PC-9 (cell line): Measurements from ENCODE around the gene RIMS1. TPM values are rescaled to one million over a fixed set of nuclear protein-coding genes. Genes with fewer than 3 reads are reported as not detected.
"Not testable (repeated sequence)": the region's sequence is repeated elsewhere in the genome, so short reads cannot be mapped to it uniquely, and the experiment has no call there.

Experiments
- BruUV-seq: library from RNA; stranded (reverse); fragments of 400-500 nt; replicated peaks from 2 replicates; lab custom pipeline; 2021; lab: Mats Ljungman, UMichigan
- CTCF ChIA-PET: fragments of 300-600 bp; sonication (Branson Sonifier 250); formaldehyde crosslinking; loops from one replicate; lab custom pipeline; 2022; ENCODE audit warnings: antibody characterized with exemption; lab: Charles Lee
- POLR2A ChIA-PET: fragments of 300-600 bp; sonication (Branson Sonifier 250); formaldehyde crosslinking; loops from one replicate; lab custom pipeline; 2022; ENCODE audit warnings: antibody characterized with exemption; ENCODE audit not compliant: unreplicated experiment; lab: Charles Lee
- DNase-seq, 2 experiments: peaks; one replicate each; pipeline versions ENCODE4 v3.0.0 to v3.0.0-alpha.2; 2015 to 2022; ENCODE audit warnings: mixed read lengths in 1 of 2
- H2AFZ ChIP-seq: fragments of 200-600 bp; sonication (generic); 2 replicates; pipeline ENCODE4 v1.8.1; 2017; ENCODE audit warnings: antibody characterized with exemption
- H3F3A ChIP-seq: fragments of 200-600 bp; sonication (generic); 2 replicates; pipeline ENCODE4 v1.8.1; 2017; ENCODE audit warnings: antibody characterized with exemption, mild to moderate bottlenecking, low read depth; ENCODE audit not compliant: insufficient read depth
- H3K27ac ChIP-seq: fragments of 200-600 bp; sonication (generic); 2 replicates; pipeline ENCODE4 v1.6.1; 2016; ENCODE audit warnings: mixed run types
- H3K27me3 ChIP-seq: fragments of 200-600 bp; sonication (generic); 2 replicates; pipeline ENCODE4 v1.6.1; 2016; ENCODE audit warnings: low read depth, mixed run types; ENCODE audit not compliant: insufficient read depth
- H3K36me3 ChIP-seq: fragments of 200-600 bp; sonication (generic); 2 replicates; pipeline ENCODE4 v1.6.1; 2016; ENCODE audit warnings: low read depth, mixed run types
- H3K4me1 ChIP-seq: fragments of 200-600 bp; sonication (generic); replicated peaks from 2 replicates; pipeline ENCODE4 v1.6.1; 2016; ENCODE audit warnings: mixed run types; ENCODE audit not compliant: insufficient read depth
- H3K4me2 ChIP-seq: fragments of 200-600 bp; sonication (generic); 2 replicates; pipeline ENCODE4 v1.6.1; 2017; ENCODE audit warnings: mixed run types
- H3K4me3 ChIP-seq: fragments of 200-600 bp; sonication (generic); 2 replicates; pipeline ENCODE4 v1.6.1; 2016; ENCODE audit warnings: mixed run types
- H3K79me2 ChIP-seq: fragments of 200-600 bp; sonication (generic); 2 replicates; pipeline ENCODE4 v1.6.1; 2017; ENCODE audit warnings: low read depth, mixed run types
- H3K9me2 ChIP-seq: fragments of 200-600 bp; sonication (generic); 2 replicates; pipeline ENCODE4 v1.8.1; 2017; ENCODE audit warnings: mild to moderate bottlenecking; ENCODE audit not compliant: insufficient read depth
- H3K9me3 ChIP-seq: fragments of 200-600 bp; sonication (generic); 2 replicates; pipeline ENCODE4 v1.8.1; 2016; ENCODE audit warnings: low read depth; ENCODE audit not compliant: insufficient read depth
- H4K20me1 ChIP-seq: fragments of 200-600 bp; sonication (generic); 2 replicates; pipeline ENCODE4 v1.8.1; 2017; ENCODE audit not compliant: insufficient read depth
- CTCF ChIP-seq: fragments of 200-600 bp; sonication (generic); conservative IDR thresholded peaks from 2 replicates; pipeline ENCODE4 v1.6.1; 2017; ENCODE audit warnings: mixed run types, antibody characterized with exemption, mild to moderate bottlenecking, moderate library complexity
- EZH2 ChIP-seq: fragments of 200-600 bp; sonication (generic); IDR thresholded peaks from 2 replicates; pipeline ENCODE4 v1.8.0; 2017; ENCODE audit warnings: antibody characterized with exemption, low read depth
- intact Hi-C: fragments of 100-400 bp; cut with micrococcal nuclease; formaldehyde crosslinking; loops from one replicate; pipeline ENCODE4 v1.10.0; 2022; ENCODE audit not compliant: unreplicated experiment
- total RNA-seq: library from RNA; stranded (reverse); gene quantifications from 2 replicates; pipeline ENCODE4 v1.2.3, GENCODE V29; 2021

Gene RIMS1
- total RNA-seq, 1 experiment from 2014 or later = not detected

- Histone ChIP-seq H3K36me3 (no peaks in the 10 kb centered on the region), H3K4me2 (no peak overlapping the region), H3K79me2 (no peaks in the 10 kb centered on the region), H3K9me2 (no peaks in the 10 kb centered on the region), H3K4me1 (no peaks in the 10 kb centered on the region), H3K27me3 (no peaks in the 10 kb centered on the region), H3K9me3 (no peaks in the 10 kb centered on the region), H2AFZ (no peak overlapping the region), H4K20me1 (no peaks in the 10 kb centered on the region), H3K27ac (no peak overlapping the region), H3K4me3 (no peak overlapping the region), H3F3A (no peaks in the 10 kb centered on the region)
- ChIA-PET POLR2A (no interaction called here), CTCF (no interaction called here)
- TF ChIP-seq EZH2 = no peak
- no peak for TF ChIP-seq CTCF
- BruUV-seq = no TSS peak
- no peak for DNase-seq
- intact Hi-C loops = no loop called here
Observed at GRCh38 chr6:71994705-71995271, 108.4 kb downstream of the RIMS1 start.

- Histone ChIP-seq H3K36me3 (no peaks in the 10 kb centered on the region), H3K4me2 (no peak overlapping the region), H3K27ac (no peak overlapping the region), H3K9me2 (no peaks in the 10 kb centered on the region), H2AFZ (no peak overlapping the region), H3K79me2 (no peaks in the 10 kb centered on the region), H3F3A (no peaks in the 10 kb centered on the region), H3K4me3 (no peak overlapping the region), H4K20me1 (no peaks in the 10 kb centered on the region), H3K9me3 (no peaks in the 10 kb centered on the region), H3K27me3 (no peaks in the 10 kb centered on the region), H3K4me1 (no peaks in the 10 kb centered on the region)
- BruUV-seq = no TSS peak
- TF ChIP-seq CTCF (no peak), EZH2 (no peak)
- CTCF ChIA-PET = no interaction called here
- DNase-seq = no peak
- POLR2A ChIA-PET = no interaction called here
- intact Hi-C loops = no loop called here
Observed at GRCh38 chr6:71997341-71997740, 111.0 kb downstream of the RIMS1 start.

GRCh38 chr6:72002415-72002814 lies 116.1 kb downstream of the RIMS1 start:
- ChIA-PET CTCF (no interaction called here), POLR2A (no interaction called here)
- DNase-seq = no peak
- H3K9me3 ChIP-seq = no peaks in the 10 kb centered on the region
- no peaks in the 10 kb centered on the region for H3K36me3 ChIP-seq
- H2AFZ ChIP-seq = no peak overlapping the region
- no peaks in the 10 kb centered on the region for H3K27me3 ChIP-seq
- BruUV-seq = no TSS peak
- no peak overlapping the region for H3K4me2 ChIP-seq
- H3F3A ChIP-seq = no peaks in the 10 kb centered on the region
- H3K27ac ChIP-seq = no peak overlapping the region
- no peak overlapping the region for H3K4me3 ChIP-seq
- TF ChIP-seq EZH2 (no peak), CTCF (no peak)
- H3K79me2 ChIP-seq = no peaks in the 10 kb centered on the region
- H3K4me1 ChIP-seq = no peaks in the 10 kb centered on the region
- intact Hi-C loops = no loop called here
- H4K20me1 ChIP-seq = no peaks in the 10 kb centered on the region
- no peaks in the 10 kb centered on the region for H3K9me2 ChIP-seq

GRCh38 chr6:72006591-72006990 lies 120.2 kb downstream of the RIMS1 start:
- H3K36me3 ChIP-seq, BruUV-seq, H3K27me3 ChIP-seq, H3K4me2 ChIP-seq, intact Hi-C loops, DNase-seq, H3K9me2 ChIP-seq, H3K79me2 ChIP-seq, H2AFZ ChIP-seq, H3K4me3 ChIP-seq, CTCF ChIA-PET, POLR2A ChIA-PET, H4K20me1 ChIP-seq, H3K4me1 ChIP-seq, H3K27ac ChIP-seq, H3F3A ChIP-seq, H3K9me3 ChIP-seq: not testable (repeated sequence)
